ENCODE results near the gene GPR156. TPM values are rescaled to one million over a fixed set of nuclear protein-coding genes. Genes with fewer than 3 reads are reported as not detected.
"Not testable (repeated sequence)": the region's sequence is repeated elsewhere in the genome, so short reads cannot be mapped to it uniquely, and the experiment has no call there.

Gene GPR156
- 0.21 TPM for total RNA-seq (ENCODE audit: unreplicated experiment)
- long read RNA-seq, result 0 reads

DNA sequence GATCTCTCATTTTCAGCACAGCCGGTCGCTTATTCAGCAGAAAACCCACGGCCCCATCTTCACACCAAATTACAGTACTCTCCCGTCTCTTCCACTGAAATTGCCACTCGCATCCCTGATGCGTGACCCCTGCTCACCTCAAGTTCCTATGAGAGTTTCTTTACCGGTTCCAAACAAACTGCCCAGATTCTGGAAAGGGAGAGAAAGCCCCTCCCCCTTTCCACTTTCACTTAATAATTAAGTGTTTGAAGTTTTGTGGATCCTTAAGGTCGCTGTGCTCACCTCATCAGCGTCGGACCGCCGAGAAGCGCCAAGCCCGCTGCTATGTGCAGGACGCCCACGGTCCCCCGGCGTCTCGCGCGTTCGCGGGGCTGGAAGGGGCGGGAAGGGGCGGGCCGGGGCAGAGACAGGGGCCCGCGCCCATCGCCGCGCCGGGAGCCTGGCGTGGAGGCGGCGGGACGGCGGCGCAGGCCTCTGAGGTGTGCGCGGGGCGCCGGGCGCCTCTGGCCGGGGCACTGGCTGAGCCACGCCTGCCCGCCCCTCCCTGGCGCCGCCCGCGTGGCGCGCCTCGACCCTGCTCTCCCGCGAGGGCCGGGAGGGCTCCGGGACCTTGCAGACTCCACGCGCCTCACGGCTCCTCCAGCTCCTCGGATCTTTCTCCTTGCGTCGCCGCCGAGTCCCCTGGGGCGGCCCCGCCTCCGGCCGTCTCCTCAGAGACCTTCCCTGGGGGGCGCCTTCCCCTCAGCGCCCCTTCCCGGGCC is at the start of gene GPR156:
GPR156 (minus strand) TSS at position 476 of the 761 bp plus-strand sequence. CDS start 41,124 bp downstream, outside the sequence.
- H3K4me1 Mint-ChIP-seq (ENCODE audit: unreplicated experiment), result no peaks in the 10 kb centered on the region
- no peaks in the 10 kb centered on the region for H3K9me3 Mint-ChIP-seq (ENCODE audit: unreplicated experiment)
- TF ChIP-seq, protein P1, sequence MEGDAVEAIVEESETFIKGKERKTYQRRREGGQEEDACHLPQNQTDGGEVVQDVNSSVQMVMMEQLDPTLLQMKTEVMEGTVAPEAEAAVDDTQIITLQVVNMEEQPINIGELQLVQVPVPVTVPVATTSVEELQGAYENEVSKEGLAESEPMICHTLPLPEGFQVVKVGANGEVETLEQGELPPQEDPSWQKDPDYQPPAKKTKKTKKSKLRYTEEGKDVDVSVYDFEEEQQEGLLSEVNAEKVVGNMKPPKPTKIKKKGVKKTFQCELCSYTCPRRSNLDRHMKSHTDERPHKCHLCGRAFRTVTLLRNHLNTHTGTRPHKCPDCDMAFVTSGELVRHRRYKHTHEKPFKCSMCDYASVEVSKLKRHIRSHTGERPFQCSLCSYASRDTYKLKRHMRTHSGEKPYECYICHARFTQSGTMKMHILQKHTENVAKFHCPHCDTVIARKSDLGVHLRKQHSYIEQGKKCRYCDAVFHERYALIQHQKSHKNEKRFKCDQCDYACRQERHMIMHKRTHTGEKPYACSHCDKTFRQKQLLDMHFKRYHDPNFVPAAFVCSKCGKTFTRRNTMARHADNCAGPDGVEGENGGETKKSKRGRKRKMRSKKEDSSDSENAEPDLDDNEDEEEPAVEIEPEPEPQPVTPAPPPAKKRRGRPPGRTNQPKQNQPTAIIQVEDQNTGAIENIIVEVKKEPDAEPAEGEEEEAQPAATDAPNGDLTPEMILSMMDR (IDR thresholded peaks at IDR 0.05; ENCODE audit: unreplicated experiment), result no peak
- peak within 1 kb of the TSS; percentile 68 for H3K4me3 Mint-ChIP-seq (ENCODE audit: unreplicated experiment)
- H3K27me3 Mint-ChIP-seq (ENCODE audit: unreplicated experiment), result peaks cover 13% of the 10 kb centered on the region
- no peak within 1 kb of the TSS for H3K27ac Mint-ChIP-seq (ENCODE audit: unreplicated experiment)
- peak; percentile 36 for DNase-seq (ENCODE audit: low spot score)
- no peaks in the 10 kb centered on the region for H3K36me3 Mint-ChIP-seq (ENCODE audit: low read depth, unreplicated experiment)

DNA sequence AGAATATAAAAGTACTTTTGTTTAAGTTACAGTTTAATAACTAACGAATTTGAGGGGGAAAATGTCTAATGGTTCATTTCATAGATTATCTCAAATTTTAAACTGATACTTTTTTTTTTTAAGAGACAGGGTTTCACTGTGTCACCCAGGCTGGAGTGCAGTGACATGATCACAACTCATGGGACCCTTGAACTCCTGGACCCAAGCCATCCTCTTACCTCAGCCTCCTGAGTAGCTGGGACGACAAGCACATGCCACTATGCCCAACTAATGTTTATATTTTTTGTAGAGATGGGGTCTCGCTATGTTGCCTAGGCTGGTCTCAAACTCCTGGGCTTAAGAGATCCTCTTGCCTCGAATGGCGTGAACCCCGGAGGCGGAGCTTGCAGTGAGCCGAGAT is 47.6 kb upstream of the GPR156 start:
- H3K36me3 Mint-ChIP-seq (ENCODE audit: low read depth, unreplicated experiment), result peaks cover 4% of the 10 kb centered on the region
- no peaks in the 10 kb centered on the region for H3K9me3 Mint-ChIP-seq (ENCODE audit: unreplicated experiment)
- no peak overlapping the region for H3K27ac Mint-ChIP-seq (ENCODE audit: unreplicated experiment)
- no peaks in the 10 kb centered on the region for H3K4me1 Mint-ChIP-seq (ENCODE audit: unreplicated experiment)
- H3K4me3 Mint-ChIP-seq (ENCODE audit: unreplicated experiment), result no peak overlapping the region
- H3K27me3 Mint-ChIP-seq (ENCODE audit: unreplicated experiment), result no peaks in the 10 kb centered on the region
- TF ChIP-seq, protein P1 (IDR thresholded peaks at IDR 0.05; ENCODE audit: unreplicated experiment), result no peak
- no peak for DNase-seq (ENCODE audit: low spot score)

DNA sequence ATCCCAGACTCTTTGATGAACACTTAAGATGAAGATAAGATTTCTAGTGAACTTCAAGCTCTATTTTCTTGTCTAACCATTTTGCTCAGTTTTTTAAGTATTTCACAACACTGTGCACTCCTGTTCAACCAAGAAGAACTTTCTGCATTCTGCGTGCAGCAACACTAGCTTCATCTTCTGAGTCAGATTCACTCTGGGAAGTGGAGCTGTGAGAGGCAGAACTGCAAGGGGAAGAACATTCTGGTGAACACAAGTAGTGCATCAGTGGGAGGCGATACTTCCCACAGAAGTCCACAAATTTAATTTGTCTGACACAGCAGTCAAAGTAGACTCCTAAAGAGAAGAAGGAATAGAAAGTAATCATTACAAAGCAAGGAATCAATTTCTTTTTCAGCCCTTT is 46.1 kb upstream of the GPR156 start:
- DNase-seq (ENCODE audit: low spot score), result no peak
- Mint-ChIP-seq H3K4me1 (ENCODE audit: unreplicated experiment) (no peaks in the 10 kb centered on the region), H3K9me3 (ENCODE audit: unreplicated experiment) (no peaks in the 10 kb centered on the region), H3K27ac (ENCODE audit: unreplicated experiment) (no peak overlapping the region), H3K36me3 (ENCODE audit: low read depth, unreplicated experiment) (peaks cover 4% of the 10 kb centered on the region), H3K27me3 (ENCODE audit: unreplicated experiment) (no peaks in the 10 kb centered on the region), H3K4me3 (ENCODE audit: unreplicated experiment) (no peak overlapping the region)
- TF ChIP-seq, protein P1 (IDR thresholded peaks at IDR 0.05; ENCODE audit: unreplicated experiment), result no peak

DNA sequence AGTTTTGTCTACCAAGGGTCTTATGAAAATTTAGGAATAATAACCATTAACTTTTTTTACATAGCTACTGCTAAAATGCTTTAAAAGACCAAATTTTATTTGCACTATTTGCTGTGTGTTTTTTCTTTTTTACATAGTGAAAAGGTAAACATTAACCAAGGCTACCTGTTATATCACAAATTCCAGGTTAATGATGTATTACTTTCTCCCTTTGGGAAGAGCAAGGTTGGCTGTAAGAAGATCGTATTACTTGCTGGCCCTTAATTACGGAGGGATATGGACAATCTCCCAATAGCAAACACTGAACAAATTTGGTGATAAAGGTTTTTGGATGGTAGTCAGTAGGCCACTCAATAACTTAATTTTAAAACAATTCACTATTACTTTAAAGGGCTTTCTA is 41.8 kb upstream of the GPR156 start:
- no peaks in the 10 kb centered on the region for H3K4me1 Mint-ChIP-seq (ENCODE audit: unreplicated experiment)

DNA sequence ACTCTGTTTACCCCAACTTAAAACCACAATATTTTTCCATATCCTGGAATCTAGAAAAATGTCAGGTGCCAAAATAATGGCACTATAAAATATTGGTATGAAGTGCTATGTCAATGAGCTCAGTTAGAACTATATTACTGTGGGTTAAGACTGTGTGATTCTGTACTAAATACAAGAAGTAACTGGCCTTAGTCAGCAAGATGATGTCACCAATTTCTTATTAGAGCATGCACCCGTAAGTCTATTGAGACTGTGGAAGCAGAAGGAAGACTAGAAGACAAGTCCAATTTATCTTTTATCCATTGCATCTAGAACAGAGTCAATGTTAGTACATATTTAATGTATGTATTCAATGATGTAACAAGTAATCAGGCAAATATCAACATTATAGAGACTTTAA is 39.2 kb upstream of the GPR156 start:
- peaks cover 4% of the 10 kb centered on the region for H3K36me3 Mint-ChIP-seq (ENCODE audit: low read depth, unreplicated experiment)
- H3K27ac Mint-ChIP-seq (ENCODE audit: unreplicated experiment), result no peak overlapping the region
- no peak for DNase-seq (ENCODE audit: low spot score)
- no peaks in the 10 kb centered on the region for H3K4me1 Mint-ChIP-seq (ENCODE audit: unreplicated experiment)
- no peaks in the 10 kb centered on the region for H3K27me3 Mint-ChIP-seq (ENCODE audit: unreplicated experiment)
- H3K9me3 Mint-ChIP-seq (ENCODE audit: unreplicated experiment), result no peaks in the 10 kb centered on the region
- no peak overlapping the region for H3K4me3 Mint-ChIP-seq (ENCODE audit: unreplicated experiment)
- TF ChIP-seq, protein P1 (IDR thresholded peaks at IDR 0.05; ENCODE audit: unreplicated experiment), result no peak

More for the DNA sequence above, 41.8 kb upstream of the GPR156 start:
- TF ChIP-seq, protein P1 (IDR thresholded peaks at IDR 0.05; ENCODE audit: unreplicated experiment), result no peak
- H3K36me3 Mint-ChIP-seq (ENCODE audit: low read depth, unreplicated experiment), result peaks cover 4% of the 10 kb centered on the region
- H3K4me3 Mint-ChIP-seq (ENCODE audit: unreplicated experiment), result no peak overlapping the region
- no peaks in the 10 kb centered on the region for H3K27me3 Mint-ChIP-seq (ENCODE audit: unreplicated experiment)
- no peak for DNase-seq (ENCODE audit: low spot score)
- H3K27ac Mint-ChIP-seq (ENCODE audit: unreplicated experiment), result no peak overlapping the region
- H3K9me3 Mint-ChIP-seq (ENCODE audit: unreplicated experiment), result no peaks in the 10 kb centered on the region

DNA sequence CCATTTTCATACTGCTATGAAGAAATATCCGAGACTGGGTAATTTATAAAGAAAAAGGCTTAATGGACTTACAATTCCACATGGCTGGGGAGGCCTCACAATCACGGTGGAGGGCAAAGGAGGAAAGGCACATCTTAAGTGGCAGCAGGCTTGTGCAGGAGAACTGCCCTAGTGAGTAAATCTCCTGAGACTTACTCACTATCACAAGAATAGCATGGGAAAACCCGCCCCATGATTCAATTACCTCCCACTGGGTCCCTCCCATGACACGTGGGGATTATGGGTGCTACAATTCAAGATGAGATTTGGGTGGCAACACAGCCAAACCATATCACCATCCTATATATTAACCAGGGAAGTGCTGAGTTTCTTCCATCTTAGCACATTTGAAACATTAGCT is 38.7 kb upstream of the GPR156 start:
- H3K36me3 Mint-ChIP-seq (ENCODE audit: low read depth, unreplicated experiment); H3K27me3 Mint-ChIP-seq (ENCODE audit: unreplicated experiment); H3K27ac Mint-ChIP-seq (ENCODE audit: unreplicated experiment); H3K9me3 Mint-ChIP-seq (ENCODE audit: unreplicated experiment); H3K4me3 Mint-ChIP-seq (ENCODE audit: unreplicated experiment); DNase-seq (ENCODE audit: low spot score); H3K4me1 Mint-ChIP-seq (ENCODE audit: unreplicated experiment): not testable (repeated sequence)

Measured in endothelial cell (in vitro differentiated cells).